HG02798 (cell line): ENCODE data around the gene DDI1.
"Not testable (repeated sequence)": the region's sequence is repeated elsewhere in the genome, so short reads cannot be mapped to it uniquely, and the experiment has no call there.

ENCODE experiments used
- ATAC-seq: cut with Tn5 transposase; IDR thresholded peaks from one replicate; pipeline ENCODE4 v1.9.1; 2021; ENCODE audit warnings: mild to moderate bottlenecking; ENCODE audit not compliant: unreplicated experiment, poor library complexity

DDI1 gene

GRCh38 chr11:104033561-104033960 lies 2.9 kb upstream of the DDI1 start:
- ATAC-seq: no peak

- no peak for ATAC-seq
These were observed 555 bp downstream of the DDI1 start for GRCh38 chr11:104036995-104037394.

DNA sequence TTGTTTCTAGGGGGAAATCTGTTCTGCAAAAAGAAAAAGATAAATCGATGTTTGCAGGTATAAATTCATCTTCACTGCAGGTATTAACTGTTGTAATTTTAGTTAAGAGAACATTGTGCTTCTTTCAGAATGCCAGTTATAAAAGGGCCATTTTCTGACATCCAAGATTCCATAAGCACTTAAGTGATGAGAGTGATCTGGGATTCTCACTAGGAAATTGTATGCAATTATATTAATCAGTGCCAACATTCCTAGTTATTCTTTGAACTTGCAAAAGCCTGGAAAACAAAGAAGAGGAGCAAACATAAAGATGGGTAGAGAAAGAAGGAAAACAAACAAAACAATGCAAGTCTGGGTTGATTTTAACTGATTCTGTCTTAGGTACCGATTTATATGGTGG lies 5.4 kb downstream of the DDI1 start:
- ATAC-seq: no peak

- ATAC-seq: no peak
These were observed 6.7 kb downstream of the DDI1 start for GRCh38 chr11:104043142-104043541.

- no peak for ATAC-seq
These were observed 7.3 kb downstream of the DDI1 start for GRCh38 chr11:104043678-104044239.

GRCh38 chr11:104046331-104046730 lies 9.9 kb downstream of the DDI1 start:
- no peak for ATAC-seq

GRCh38 chr11:104046858-104047257 lies 10.4 kb downstream of the DDI1 start:
- ATAC-seq: not testable (repeated sequence)

DNA sequence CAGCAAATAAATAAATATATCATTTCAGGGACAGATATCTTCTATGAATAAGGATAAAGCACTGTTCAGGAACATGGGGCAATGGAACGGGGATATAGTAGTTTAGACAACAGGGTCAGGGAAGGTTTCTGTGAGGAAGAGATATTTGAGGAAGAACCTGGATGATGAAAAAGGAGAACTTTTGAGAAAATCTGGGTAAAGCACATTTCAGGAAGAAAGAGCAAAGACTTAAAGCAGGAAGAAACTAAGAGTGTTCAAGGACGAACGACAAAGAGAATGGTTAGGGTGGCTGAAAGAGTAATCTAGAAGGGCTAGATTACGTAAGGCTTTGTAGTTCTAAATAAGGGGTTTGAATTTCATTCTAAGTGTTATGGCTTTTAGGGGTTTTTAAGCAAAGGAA lies 12.7 kb downstream of the DDI1 start:
- ATAC-seq: no peak

DNA sequence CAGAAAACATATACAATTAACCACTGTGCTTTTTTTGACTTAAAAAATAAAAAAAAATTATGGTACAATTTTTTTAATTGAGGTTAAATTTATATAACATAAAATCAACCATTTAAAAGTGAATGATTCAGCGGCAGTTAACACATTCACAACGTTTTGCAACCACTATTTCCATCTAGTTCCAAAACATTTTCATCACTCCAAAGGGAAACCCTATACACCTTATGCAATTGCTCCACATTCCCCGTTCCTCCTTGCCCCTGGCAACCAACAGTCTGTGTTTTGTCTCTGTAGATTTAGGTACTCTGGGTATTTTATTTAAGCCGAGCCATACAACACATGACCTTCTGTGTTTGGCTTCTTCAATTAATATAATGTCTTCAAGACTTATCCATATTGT lies 15.3 kb downstream of the DDI1 start:
- no peak for ATAC-seq

DNA sequence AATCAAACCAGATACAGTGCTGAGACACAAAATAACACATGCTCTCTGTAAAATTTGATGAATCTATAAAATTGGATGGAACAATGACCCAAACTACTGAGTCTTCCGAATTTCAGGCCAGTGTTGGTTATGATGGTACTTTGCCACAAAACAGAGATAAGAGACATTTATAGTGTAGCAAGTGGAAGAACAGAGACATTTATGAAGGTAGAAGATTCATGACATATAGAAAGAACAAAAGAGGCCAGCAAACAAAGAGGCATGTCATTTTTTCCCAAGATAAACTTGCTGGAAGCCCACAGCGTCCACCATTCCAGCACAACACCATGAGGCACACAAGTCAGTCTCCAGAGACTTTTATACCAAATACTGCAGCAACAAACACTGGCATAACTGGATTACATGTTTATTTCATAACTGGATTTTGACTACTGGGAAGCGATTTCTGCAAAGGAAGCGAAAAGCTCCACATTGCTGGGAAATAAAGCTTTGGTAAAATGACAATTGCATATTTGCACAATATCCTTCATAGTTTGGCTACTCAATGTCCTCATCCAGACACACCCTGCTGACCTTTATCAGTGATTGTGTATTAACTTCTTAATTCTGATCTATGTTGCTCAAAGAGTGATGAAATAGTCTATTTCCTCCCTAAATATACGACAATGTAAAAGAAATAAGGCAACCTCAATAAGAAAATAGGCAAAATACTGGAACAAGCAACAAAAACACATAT lies 17.5 kb downstream of the DDI1 start:
- no peak for ATAC-seq

DNA sequence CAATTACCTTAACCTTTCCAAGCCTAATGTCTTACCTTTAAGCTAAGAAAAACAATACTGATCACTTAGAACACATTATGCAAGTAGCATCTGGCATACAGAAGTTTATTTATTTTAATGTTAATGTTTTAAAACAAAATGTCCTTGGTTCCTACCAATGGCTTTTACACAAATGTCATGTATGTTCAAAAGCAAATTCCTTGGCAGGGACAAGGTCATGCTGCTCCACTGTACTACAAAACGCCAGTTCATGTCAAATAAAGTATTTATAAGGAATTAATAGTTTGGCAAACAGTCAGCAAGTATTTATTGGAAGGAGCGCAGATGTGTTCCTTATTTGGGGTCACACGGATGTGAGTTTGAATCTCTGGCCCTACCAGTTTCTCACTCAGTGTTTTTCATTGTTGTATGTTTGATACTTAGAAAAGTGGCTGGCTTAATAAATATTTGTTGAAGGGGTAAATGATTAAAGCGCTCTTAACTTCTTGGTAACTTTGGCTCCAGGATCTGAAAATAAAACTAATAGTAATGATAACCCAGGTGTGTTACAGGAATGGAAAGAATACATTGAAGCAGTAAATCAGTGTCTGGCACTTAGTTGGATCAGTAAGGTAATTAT lies 18.6 kb downstream of the DDI1 start:
- ATAC-seq: no peak

DNA sequence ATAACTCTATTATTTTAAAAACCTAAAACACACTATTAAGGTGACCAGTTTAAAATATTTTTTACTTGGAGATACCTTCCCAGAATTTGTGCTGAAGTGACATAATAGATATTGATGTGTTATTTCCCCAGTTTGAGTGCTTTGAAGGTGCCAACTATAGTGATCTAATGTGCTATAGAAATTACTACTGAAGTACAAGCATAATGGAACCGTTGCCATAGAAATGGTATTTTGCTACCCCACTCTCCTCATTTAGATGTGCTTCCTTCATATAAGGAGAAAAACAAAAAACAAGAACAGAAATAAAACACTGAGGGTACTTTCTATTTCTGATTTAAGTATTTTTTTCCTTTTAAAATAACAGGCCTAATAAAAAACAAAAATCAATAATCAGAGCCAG lies 19.2 kb downstream of the DDI1 start:
- ATAC-seq: no peak

- ATAC-seq: no peak
These were observed 21.5 kb downstream of the DDI1 start for GRCh38 chr11:104057908-104058307.

- ATAC-seq: no peak
These were observed 22.2 kb downstream of the DDI1 start for GRCh38 chr11:104058680-104059079.

DNA sequence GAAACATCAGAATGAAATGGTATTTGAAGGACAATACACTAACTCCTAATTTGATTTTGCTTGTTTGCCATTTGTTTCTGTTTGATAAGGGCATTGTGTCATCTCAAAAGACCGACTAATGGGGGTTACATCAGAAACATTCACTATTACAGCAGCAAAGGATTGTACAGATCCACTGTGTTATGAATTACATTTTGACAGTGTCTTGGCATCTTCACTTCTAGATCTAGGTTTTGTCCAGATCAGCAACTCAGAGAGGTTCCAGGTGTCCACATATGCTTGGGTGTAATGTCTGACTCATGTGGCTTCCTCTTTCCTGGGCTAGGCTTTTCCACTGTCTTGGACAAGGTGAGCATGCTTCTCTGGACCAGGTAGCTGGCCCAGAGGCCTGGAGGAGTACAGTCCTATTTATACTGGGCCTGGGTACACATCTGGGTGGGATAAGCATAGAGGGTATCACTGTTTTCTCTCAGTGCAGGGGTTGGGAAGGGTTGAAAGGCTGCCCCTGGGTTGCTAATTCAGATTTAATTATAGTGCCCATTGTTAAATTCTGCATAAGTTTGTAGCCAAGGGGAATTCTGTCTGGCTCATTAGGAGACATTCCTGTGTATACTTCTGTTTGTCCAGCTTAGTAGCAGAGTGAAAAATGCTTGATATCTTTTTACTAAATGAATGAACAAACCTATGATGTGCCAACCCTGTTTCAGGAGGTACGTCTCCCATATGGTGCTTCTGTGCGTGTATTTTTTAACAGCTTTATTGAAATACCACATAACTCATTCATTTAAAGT lies 23.8 kb downstream of the DDI1 start:
- no peak for ATAC-seq

DNA sequence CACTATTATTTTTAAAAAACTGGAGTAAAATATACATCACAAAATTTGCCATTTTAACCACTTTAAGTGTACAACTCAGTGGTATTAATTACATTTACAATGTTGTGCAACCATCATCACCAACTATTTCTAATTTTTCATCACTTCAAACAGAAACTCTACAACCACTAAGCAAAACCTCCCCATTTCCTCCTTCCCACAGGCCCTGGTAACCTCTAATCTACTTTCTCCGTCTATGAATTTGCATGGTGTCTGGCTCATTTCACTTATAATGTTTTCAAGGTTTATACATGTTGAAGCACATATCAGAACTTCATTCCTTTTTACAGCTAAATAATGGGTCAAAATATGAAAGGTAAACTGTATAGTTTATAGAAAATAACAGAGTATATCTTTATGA lies 24.4 kb downstream of the DDI1 start:
- peak; percentile 70 for ATAC-seq

DNA sequence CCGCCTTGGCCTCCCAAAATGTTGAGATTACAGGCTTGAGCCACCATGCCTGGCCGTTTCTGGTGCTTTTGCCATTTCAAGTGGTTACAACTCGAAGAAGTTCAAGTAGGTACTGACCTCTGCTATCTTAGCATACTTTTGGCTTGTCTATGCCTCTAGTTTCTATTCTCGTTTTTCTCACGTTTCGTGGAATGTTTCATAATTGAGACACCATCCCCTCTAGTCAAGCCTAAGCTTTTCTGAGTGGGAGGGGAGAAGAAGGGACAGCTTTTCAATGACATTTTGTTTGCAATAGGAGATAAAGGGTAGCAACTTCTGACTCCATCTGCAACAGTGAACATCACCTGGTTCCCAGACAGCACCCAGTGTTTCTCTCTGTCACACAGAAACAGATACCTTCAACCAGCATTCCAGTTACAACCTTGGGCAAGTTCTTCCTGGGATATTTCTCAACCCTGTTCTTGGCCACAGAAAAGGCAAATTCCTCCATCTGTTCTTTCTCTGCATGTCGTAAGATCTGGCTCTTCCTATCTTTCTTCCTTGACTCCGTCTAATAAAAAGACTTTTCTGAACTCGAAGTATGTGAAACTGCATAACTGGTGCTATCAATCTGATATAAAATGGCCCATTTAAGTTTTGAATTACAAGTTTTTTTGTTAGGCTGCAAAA lies 25.5 kb downstream of the DDI1 start:
- ATAC-seq: no peak

DNA sequence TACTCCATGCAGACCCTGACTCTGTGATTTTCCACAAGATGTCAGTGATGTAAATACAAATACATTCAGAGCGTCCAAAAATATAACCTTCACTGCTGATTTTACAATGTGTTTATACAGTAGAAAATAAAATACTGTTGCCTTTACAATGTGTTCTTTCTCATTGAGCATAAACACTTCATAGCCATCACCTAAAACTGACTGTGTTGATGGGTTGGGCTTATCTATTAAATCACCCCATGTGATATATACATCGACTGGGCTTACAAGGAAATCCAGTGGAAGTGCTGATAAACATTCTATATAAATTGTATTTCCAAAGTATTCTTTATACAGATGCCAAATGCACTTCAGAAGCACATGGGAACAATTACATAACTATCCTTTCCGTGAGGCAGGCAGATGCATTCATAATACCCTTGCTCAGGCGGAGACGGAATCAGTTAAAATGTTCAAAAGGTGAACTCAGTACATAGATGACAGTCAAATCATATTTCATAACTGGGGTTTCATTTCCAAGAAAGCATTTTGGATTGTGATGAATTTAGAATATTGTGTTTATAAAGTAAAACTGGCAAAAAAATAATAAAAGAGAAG lies 27.7 kb downstream of the DDI1 start:
- ATAC-seq: no peak

- no peak for ATAC-seq
These were observed 31.1 kb downstream of the DDI1 start for GRCh38 chr11:104067534-104067933.
